Stimulated activated effector memory CD8-positive, alpha-beta T cell treated with anti-CD3 and anti-CD28 coated beads, Interleukin-12 subunit alpha, Interleukin-12 subunit beta, amount 100 ng/mL, for 72 hours (primary cell): Measurements from ENCODE around the gene COL27A1.

ENCODE experiments used
- ATAC-seq: fragments of 150-1000 bp; cut with Tn5 transposase; 2 replicates; pipeline ENCODE4 v1.10.0; 2021
- DNase-seq, 2 donors: peaks; one replicate each; pipeline ENCODE4 v3.0.0; 2021 to 2022; ENCODE audit warnings: low spot score in 2 of 2
- H3K27ac Mint-ChIP-seq: one replicate; pipeline ENCODE4 v1.8.0; 2022; ENCODE audit warnings: mild to moderate bottlenecking, mixed read lengths
- H3K36me3 Mint-ChIP-seq: one replicate; pipeline ENCODE4 v1.8.0; 2022; ENCODE audit warnings: mild to moderate bottlenecking, mixed read lengths
- H3K4me1 Mint-ChIP-seq: one replicate; pipeline ENCODE4 v1.8.0; 2022; ENCODE audit warnings: mixed read lengths
- H3K4me3 Mint-ChIP-seq: one replicate; pipeline ENCODE4 v1.8.0; 2022; ENCODE audit warnings: mild to moderate bottlenecking, mixed read lengths
- H3K9me3 Mint-ChIP-seq: one replicate; pipeline ENCODE4 v1.8.0; 2022; ENCODE audit warnings: mixed read lengths

COL27A1 gene

DNA sequence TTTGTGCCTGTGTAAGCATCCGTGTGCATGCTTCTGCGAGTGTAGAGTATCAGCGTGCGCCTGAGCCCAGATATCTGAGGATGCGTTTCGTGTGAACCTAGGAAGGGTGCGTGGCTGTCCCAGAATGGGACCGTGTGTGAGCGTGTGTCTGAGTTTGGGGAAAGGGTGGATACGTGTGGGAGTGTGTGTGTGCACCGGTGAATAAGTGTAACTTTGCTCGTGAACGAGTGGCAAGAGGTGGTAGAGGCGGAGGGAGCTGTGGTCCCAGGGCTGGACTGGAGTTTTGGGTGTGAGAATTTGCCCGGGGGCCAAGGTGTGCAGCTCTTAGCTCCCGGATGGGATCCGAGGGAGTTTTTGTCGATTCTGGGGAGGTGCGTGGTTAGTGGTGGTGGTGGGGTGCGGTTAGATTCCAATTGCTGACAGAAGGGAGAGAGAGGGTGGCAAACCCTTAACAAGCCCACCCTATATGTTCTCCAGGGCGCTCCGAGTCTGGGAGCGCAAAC lies 686 bp upstream of the COL27A1 start:
- Mint-ChIP-seq H3K9me3 (no peaks in the 10 kb centered on the region), H3K4me1 (peaks cover 33% of the 10 kb centered on the region), H3K27ac (peak overlapping the region; percentile 24), H3K36me3 (no peaks in the 10 kb centered on the region), H3K4me3 (peak overlapping the region; percentile 76)
- DNase-seq (no peak), ATAC-seq (no peak)

DNA sequence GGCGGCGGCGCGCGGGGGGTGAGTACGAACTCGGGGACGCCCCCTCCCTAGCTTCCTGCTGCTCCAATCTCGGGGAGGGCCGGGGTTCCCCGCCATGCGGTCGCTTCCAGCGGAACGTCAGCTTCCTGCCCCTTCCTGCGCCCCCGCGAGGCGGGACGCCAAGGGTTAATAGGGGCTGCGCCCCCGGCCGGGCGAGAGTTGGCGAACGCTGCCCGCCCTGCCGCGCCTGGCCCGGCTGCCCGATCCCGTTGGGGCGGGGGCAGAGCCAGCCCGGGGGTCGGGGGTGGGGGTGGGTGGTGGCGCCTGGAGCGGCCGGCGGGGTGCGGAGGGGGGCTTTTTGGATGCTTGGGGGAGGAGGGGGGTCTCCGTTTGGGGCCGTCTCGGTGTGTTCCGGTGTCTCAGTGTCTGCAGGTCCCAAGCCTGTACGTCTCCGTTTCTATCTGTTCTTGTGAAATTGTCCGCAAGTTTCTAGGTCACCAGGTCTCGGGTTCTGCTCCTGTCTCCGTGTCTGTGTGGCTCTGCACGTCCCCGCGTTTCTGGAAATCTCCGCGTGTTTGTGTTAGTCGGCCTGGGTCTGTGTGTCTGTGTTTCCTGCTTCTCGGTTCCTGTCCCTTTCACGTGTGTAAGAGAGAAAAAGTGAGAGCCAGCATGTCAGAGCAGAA lies 789 bp downstream of the COL27A1 start:
- Mint-ChIP-seq H3K9me3 (no peaks in the 10 kb centered on the region), H3K27ac (peak overlapping the region; percentile 30), H3K4me1 (peaks cover 33% of the 10 kb centered on the region), H3K36me3 (no peaks in the 10 kb centered on the region), H3K4me3 (peak overlapping the region; percentile 76)
- DNase-seq (no peak), ATAC-seq (peak; percentile 48)

DNA sequence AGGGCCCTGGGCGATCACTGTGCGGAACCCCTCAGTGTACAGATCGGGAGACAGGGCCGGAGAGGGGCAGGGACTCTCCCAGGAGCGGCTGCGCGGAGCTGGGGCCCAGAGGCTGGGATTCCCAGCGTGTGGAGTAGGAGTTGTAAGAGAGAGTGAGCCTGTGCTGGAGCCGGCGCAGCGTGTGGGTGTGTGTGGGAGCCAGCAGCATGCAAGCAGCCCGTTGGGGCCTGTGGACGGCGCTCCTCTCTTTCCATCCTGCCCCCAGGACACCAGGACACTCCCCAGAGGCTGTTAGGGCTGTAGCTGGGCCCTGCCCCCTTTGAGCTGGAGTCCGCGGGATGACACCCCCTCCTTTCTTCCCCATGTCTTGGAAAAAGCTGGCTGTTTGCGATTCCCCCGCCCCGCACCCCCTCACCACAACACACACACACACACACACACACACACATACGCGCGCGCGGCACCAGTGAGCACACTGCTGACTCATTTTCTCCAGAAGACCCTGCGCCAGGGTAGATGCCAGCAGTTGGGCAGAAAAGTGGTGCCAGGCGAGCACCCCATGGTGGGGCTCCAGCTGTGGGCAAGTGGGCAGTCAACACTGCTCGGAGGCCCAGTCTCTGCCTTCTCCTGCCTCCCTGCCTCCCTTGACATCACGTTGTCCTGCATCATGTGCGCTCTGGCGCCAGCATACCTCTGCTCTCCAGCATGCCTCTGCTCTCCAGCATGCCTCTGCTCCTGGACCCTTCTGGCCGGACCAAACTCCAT lies 1.5 kb downstream of the COL27A1 start:
- peak overlapping the region; percentile 76 for H3K4me3 Mint-ChIP-seq

DNA sequence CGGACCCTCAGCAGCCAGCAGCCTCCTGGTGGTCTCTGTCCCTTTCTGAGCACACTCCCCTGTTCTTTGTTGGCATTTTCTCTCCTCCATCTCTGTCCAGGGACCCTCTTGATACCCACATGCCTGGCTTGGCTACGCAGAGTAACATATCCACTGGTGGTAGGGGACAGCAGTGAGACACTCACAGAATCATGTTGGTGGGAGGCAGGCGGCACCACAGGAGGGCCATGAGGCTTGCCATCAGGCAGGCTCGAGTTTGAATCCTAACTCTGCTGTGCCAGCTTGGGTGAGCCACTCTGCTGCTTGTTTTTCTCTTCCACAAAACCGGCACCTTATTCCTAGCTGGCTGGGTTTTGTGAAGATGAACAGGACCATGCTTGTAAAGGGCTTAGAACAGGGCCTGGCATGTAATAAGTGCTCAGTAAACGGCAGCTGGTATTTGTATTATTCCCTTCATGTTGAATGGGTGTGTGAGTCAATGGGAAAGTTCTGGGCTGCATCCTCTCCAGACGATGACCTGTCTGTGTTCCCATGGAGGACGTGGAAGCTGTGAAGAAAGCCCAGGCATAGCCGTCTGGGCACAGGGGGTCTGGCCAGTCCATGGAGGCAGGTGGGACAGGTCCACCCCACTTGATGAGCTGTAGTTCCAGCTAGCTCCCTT lies 2.3 kb downstream of the COL27A1 start:
- ATAC-seq, result no peak
- Mint-ChIP-seq H3K9me3 (no peaks in the 10 kb centered on the region), H3K36me3 (no peaks in the 10 kb centered on the region), H3K4me3 (peak overlapping the region; percentile 76), H3K4me1 (peaks cover 31% of the 10 kb centered on the region), H3K27ac (no peak overlapping the region)
- DNase-seq, result no peak

More for the DNA sequence above, 1.5 kb downstream of the COL27A1 start:
- Mint-ChIP-seq H3K9me3 (no peaks in the 10 kb centered on the region), H3K27ac (peak overlapping the region; percentile 30), H3K36me3 (no peaks in the 10 kb centered on the region), H3K4me1 (peaks cover 33% of the 10 kb centered on the region)
- ATAC-seq (peak; percentile 33), DNase-seq (peak in 1 of 2 donors; percentile 52)

DNA sequence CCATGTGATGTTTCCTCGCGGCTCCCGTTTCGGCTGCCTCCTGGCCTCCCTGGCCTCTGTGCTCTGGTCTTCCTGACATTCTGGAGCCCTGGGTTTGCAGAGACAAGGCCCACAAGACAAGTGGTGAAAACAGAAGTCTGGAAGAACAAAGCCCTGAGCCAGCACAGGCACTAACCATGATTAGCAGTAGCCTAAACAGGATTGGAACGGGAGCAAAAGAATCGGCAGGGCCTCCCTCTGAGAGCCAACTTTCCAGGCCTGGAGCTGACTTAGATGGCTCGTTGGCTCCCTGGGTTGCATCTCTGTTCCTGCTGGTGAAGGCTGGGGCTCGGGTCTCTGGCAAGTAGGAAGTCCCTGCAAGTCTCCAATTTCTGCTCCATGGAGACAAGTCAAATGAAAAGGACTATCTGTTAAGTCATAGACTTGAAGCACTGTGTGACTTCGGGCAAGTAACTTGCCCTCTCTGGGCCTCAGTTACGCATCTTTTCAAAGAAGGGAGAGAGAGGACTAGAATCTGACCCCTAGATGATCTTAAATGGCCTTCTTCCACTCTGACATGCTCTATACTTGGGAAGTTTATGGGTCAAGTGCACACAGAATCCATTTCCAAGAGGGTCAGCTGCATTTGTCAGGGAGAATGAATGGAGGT lies 3.3 kb downstream of the COL27A1 start:
- no peaks in the 10 kb centered on the region for H3K9me3 Mint-ChIP-seq
- no peaks in the 10 kb centered on the region for H3K36me3 Mint-ChIP-seq
- ATAC-seq (no peak), DNase-seq (no peak)
- peaks cover 28% of the 10 kb centered on the region for H3K4me1 Mint-ChIP-seq
- no peak overlapping the region for H3K27ac Mint-ChIP-seq
- H3K4me3 Mint-ChIP-seq, result no peak overlapping the region

DNA sequence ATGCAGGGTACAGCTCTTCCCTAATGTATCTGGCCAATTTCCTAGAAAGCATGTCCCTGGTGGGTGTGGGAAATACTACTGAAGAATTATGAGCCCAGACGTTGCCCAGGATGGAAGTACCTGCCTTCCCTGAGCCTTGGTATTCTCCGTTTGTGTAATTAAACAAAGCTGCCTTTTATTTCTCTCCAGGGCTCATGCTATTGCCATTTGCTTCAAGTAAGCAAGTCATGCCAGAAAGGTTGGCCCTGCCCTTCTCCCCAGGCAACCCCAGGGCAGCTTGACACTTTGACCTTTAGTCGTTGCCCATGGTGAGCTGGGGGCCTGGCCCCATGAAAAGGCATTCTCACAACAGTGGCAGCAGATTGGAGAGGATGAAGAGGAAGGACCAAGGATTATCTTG lies 4.4 kb downstream of the COL27A1 start:
- DNase-seq (no peak), ATAC-seq (no peak)
- peaks cover 20% of the 10 kb centered on the region for H3K4me1 Mint-ChIP-seq
- no peak overlapping the region for H3K4me3 Mint-ChIP-seq
- no peaks in the 10 kb centered on the region for H3K9me3 Mint-ChIP-seq
- no peak overlapping the region for H3K27ac Mint-ChIP-seq
- no peaks in the 10 kb centered on the region for H3K36me3 Mint-ChIP-seq

DNA sequence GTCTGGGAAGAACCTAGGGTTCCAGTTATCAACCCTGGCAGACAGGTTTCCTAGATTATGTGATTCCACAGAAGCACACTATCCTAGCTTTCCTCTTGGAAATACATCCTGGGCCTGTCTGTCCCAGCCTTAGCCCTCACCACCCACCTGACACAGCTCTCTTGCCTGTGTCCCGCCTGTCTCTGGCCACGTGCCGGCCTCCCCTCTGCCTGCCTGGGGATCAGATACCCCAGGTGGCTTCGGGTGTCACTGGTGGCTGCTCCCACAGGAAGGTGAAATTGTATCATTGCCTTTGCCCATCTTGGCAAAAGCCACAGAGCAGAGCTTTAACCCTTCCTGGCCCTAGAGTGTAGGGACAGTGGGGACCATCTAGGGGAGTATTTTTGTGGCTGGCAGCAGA lies 6.2 kb downstream of the COL27A1 start:
- Mint-ChIP-seq H3K27ac (no peak overlapping the region), H3K4me3 (no peak overlapping the region), H3K36me3 (no peaks in the 10 kb centered on the region), H3K4me1 (peaks cover 11% of the 10 kb centered on the region), H3K9me3 (no peaks in the 10 kb centered on the region)
- ATAC-seq (no peak), DNase-seq (no peak)

DNA sequence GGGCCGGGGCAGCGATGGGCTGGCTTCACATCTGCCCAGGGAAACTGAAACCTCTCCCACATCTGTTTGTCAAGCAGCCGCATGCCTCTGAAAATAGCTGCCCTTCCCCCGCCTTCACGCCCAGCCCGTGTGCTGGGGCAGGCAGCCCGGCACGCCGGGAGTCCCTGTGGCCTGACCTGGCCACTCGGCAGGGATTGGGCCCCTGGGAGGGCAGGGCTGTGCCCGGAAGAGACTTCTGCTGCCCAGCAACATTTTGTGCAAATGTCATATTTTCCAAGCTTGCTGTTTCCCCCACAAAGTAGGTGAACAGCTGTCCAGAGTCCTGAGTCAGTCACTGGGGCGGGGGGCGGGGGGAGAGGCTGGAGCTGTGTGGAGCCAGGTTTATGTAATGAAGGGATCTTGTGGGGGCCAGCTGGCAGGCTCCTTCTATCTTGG lies 8.2 kb downstream of the COL27A1 start:
- DNase-seq (no peak), ATAC-seq (peak; percentile 35)
- Mint-ChIP-seq H3K27ac (no peak overlapping the region), H3K9me3 (no peaks in the 10 kb centered on the region), H3K4me1 (no peaks in the 10 kb centered on the region), H3K4me3 (no peak overlapping the region), H3K36me3 (no peaks in the 10 kb centered on the region)

DNA sequence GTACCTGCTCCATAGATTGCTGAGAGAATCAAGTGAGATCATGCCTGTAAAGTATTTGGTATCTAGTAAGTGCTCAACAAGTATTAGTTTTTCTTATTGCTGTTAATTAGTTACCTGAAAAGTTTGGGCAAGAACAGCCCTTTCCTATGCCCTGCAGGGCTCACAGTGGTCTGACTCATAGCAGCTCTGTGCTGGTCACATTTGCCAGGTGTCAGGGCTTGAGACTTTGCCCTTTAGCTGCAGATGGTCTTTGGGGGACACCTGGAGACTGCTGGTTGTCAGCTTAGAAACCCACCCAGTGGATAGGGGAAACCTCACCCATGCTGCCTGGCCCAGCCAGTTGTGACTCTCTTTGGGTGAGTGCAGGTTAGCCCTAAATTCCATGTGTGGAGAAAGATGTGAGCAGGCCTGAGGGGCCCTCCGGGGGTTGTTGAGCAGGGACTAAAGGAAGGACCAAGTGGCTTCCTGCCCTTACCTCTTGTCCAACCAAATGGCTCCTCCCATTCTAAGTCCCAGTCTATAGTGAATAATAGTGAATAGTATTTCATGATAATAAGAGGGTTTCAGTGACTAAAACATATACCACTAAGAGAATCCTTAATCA lies 9.0 kb downstream of the COL27A1 start:
- H3K27ac Mint-ChIP-seq, result no peak overlapping the region
- H3K4me3 Mint-ChIP-seq, result no peak overlapping the region
- no peaks in the 10 kb centered on the region for H3K9me3 Mint-ChIP-seq
- DNase-seq (no peak), ATAC-seq (no peak)
- H3K36me3 Mint-ChIP-seq, result no peaks in the 10 kb centered on the region
- no peaks in the 10 kb centered on the region for H3K4me1 Mint-ChIP-seq

DNA sequence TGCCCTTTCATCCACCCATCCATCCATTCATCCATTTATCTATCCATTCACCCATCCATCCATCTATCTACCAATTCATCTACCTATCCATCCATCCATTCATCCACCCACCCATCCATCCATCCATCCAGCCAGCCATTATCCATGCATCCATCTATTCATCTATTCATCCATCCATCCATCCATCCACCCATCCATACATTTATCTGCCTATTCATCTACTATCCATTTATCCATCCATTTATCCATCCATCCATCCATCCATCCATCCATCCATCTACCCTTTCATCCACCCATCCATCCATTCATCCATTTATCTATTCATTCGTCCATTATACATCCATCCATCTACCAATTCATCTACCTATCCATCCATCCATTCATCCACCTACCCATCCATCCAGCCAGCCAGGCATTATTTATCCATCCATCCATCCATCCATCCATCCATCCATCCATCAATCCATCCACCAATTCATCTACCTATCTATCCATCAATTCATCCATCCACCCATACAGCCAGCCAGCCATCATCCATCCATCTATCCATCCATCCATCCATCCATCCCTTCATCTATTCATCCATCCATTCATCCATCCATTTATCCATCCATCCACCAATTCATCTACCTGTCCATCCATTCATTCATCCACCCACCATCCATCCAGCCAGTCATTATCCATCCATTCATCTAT lies 10.2 kb downstream of the COL27A1 start:
- Mint-ChIP-seq H3K9me3 (no peaks in the 10 kb centered on the region), H3K27ac (no peak overlapping the region), H3K4me3 (no peak overlapping the region), H3K36me3 (no peaks in the 10 kb centered on the region), H3K4me1 (no peaks in the 10 kb centered on the region)
- DNase-seq, result no peak
- no peak for ATAC-seq

DNA sequence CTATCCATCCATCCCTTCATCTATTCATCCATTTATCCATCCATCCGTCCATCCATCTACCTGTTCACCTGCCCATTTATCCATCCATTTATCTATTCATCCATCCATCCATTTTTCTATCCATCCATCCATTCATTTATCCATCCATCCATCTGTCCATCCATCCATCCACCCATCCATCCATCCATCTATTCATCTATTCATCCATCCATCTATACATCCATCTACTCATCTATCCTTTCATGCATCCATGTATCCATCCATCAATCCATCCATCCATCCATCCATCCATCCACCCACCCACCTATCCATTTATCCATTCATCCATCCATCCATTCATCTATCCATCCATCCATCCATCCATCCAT lies 10.8 kb downstream of the COL27A1 start:
- Mint-ChIP-seq H3K4me1 (no peaks in the 10 kb centered on the region), H3K4me3 (no peak overlapping the region), H3K9me3 (no peaks in the 10 kb centered on the region), H3K36me3 (no peaks in the 10 kb centered on the region), H3K27ac (no peak overlapping the region)
- ATAC-seq, result no peak
- DNase-seq, result no peak

DNA sequence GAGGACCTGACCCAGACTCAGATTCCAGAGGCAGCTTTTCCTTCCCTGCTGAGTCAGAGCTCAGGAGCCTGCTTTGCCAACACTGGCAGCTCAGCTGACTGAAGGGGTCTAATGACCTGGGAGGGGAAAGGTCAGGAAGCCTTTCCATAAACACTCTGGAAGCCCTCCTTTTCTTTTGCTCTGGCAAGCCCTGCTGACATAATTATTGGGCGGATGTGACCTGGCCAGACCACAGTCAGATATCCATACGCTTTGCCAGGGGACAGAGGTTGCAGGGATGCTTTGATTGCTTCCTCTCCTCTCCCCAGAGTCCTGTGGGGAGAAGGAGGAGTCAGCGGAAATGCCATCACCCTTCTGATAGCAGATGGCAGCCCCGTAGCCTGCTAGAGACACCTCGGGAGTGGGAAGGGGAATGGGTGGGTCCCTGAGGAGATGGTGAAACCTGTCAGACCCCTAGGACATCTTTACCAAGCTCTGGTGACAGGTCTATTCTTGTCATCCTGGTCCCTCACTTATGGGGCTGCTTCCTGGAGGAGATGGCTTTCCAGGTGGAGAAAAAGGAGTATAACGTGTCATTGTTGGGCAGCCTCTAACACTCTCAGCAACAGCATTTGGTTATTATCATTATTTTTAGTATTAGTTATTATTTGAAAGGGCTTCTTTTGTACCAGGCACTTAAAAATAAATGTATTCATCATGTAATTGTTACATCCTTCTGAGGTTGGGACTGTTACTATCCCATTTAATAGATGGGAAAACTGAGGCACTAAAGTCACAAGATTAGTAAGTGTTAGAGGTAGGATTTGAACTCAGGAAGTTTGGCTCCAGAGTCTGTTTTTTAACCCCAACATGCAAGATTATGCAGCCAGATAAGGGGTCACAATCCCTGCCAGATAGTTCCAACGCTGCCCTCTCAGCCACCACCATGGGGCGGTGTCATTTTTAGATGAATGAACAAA lies 11.6 kb downstream of the COL27A1 start:
- ATAC-seq (no peak), DNase-seq (no peak)
- Mint-ChIP-seq H3K27ac (no peak overlapping the region), H3K4me3 (no peak overlapping the region), H3K4me1 (no peaks in the 10 kb centered on the region), H3K36me3 (no peaks in the 10 kb centered on the region), H3K9me3 (no peaks in the 10 kb centered on the region)

DNA sequence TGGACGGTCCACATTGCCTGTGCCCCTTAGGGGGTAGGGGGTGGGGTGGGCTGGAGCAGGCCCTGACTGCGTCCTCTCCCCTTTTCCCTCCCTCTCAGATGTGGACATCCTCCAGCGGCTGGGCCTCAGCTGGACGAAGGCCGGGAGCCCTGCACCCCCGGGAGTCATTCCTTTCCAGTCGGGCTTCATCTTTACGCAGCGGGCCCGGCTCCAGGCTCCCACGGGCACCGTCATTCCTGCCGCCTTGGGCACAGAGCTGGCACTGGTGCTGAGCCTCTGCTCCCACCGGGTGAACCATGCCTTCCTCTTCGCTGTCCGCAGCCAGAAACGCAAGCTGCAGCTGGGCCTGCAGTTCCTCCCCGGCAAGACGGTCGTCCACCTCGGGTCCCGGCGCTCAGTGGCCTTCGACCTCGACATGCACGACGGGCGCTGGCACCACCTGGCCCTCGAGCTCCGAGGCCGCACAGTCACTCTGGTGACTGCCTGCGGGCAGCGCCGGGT lies 12.3 kb downstream of the COL27A1 start:
- no peak for ATAC-seq

More for the DNA sequence above, 12.3 kb downstream of the COL27A1 start:
- no peaks in the 10 kb centered on the region for H3K4me1 Mint-ChIP-seq
- H3K9me3 Mint-ChIP-seq, result no peaks in the 10 kb centered on the region
- H3K36me3 Mint-ChIP-seq, result no peaks in the 10 kb centered on the region
- H3K4me3 Mint-ChIP-seq, result no peak overlapping the region
- no peak overlapping the region for H3K27ac Mint-ChIP-seq
- DNase-seq, result no peak
